ENCODE data around the gene PRKN.

DNA sequence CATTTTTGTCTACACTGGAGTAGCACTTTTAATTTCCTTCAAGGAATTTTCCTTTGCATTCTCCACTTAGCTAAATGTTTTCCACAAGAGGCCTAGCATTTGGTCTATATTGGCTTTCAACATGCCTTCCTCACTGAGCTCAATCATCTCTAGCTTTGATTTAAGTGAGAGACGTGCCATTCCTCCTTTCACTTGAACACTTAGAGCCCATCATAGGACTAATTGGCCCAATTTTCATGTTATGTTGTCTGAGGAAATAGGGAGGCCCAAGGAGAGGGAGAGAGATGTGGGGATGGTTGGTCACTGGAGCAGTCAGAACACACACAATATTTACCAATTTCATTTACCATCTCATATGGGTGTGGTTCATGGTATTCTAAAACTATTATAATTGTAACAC, 645.0 kb downstream of the PRKN start:
- TF ChIP-seq EZH2 (IDR thresholded peaks at IDR 0.05; ENCODE audit: insufficient read depth, poor library complexity, severe bottlenecking): no peak
- no peak for TF ChIP-seq EZH2phosphoT487 (IDR thresholded peaks at IDR 0.05; ENCODE audit: insufficient read depth, low read depth)
